ENCODE results near the gene STK31. TPM values are rescaled to one million over a fixed set of nuclear protein-coding genes. Genes with fewer than 3 reads are reported as not detected.
"Not testable (repeated sequence)": the region's sequence is repeated elsewhere in the genome, so short reads cannot be mapped to it uniquely, and the experiment has no call there.

STK31 gene
- total RNA-seq, 4 donors from 2014 or later: 0.10 TPM; not detected in 3

DNA sequence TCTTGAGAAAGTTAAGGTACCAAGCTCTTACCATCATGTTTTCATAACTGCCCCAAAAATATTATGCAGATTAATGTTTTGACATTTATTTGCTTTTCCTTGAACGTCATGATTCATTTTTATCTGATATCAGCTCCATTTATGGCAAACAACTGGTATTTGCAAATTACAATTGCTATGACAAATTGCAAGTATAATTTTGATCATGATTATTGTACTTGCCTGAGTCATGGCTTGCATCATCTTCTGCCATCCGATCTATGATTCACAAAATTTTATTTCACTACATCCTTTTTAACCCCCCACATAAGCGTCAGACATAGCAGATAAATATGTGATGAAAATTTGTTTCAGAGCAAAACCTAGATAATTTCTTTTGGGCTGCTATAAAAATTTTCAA lies 155.0 kb downstream of the STK31 start:
- DNase-seq (no peak), ATAC-seq (no peak)
- no peak overlapping the region for H3K27ac ChIP-seq
- intact Hi-C loops (cut with DNase I; ENCODE audit: low total_unique reads) (no loop called here), in situ Hi-C loops (cut with MboI; ENCODE audit: low sequenced_read_pairs in 4 of 4) (loop anchor here in 2 of 4 donors (25.0 kb wide), 1 partner anchor 797 kb away; no protein-coding TSS in a partner anchor)
- TF ChIP-seq POLR2A (IDR thresholded peaks at IDR 0.05): no peak
- TF ChIP-seq, protein P1, sequence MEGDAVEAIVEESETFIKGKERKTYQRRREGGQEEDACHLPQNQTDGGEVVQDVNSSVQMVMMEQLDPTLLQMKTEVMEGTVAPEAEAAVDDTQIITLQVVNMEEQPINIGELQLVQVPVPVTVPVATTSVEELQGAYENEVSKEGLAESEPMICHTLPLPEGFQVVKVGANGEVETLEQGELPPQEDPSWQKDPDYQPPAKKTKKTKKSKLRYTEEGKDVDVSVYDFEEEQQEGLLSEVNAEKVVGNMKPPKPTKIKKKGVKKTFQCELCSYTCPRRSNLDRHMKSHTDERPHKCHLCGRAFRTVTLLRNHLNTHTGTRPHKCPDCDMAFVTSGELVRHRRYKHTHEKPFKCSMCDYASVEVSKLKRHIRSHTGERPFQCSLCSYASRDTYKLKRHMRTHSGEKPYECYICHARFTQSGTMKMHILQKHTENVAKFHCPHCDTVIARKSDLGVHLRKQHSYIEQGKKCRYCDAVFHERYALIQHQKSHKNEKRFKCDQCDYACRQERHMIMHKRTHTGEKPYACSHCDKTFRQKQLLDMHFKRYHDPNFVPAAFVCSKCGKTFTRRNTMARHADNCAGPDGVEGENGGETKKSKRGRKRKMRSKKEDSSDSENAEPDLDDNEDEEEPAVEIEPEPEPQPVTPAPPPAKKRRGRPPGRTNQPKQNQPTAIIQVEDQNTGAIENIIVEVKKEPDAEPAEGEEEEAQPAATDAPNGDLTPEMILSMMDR (IDR thresholded peaks at IDR 0.05 in 4 of 5, conservative IDR thresholded peaks at IDR 0.05 in 1 of 5): no peak
- H3K9me3 ChIP-seq: no peaks in the 10 kb centered on the region
- H3K27me3 ChIP-seq: no peaks in the 10 kb centered on the region
- H3K4me1 ChIP-seq: no peaks in the 10 kb centered on the region
- no peaks in the 10 kb centered on the region for H3K36me3 ChIP-seq
- no peak overlapping the region for H3K4me3 ChIP-seq

DNA sequence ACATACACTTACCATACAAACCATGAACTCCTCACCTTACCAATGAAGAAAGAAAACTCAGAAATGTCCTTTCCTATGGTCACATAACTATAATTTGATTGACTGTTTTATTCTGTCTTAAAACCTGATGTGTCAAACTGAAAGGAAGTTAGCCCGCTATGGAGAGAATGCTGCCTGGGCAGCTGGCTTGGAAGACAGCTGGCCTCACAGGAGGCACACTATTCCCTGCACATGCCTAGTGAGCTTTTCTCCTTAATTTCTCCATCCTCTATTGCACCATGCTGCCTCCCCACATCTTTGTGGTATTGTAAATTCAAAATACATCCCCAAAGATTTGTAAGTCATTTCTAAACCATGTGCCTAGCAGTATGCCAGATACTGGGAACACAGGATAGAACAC lies 163.3 kb downstream of the STK31 start:
- no peak for DNase-seq
- TF ChIP-seq, protein P1 (IDR thresholded peaks at IDR 0.05 in 4 of 5, conservative IDR thresholded peaks at IDR 0.05 in 1 of 5): no peak
- TF ChIP-seq POLR2A (IDR thresholded peaks at IDR 0.05): no peak
- Histone ChIP-seq H3K27me3 (no peaks in the 10 kb centered on the region), H3K9me3 (no peaks in the 10 kb centered on the region), H3K4me1 (no peaks in the 10 kb centered on the region), H3K36me3 (no peaks in the 10 kb centered on the region), H3K27ac (no peak overlapping the region), H3K4me3 (no peak overlapping the region)
- in situ Hi-C loops (cut with MboI; ENCODE audit: low sequenced_read_pairs in 4 of 4) (loop anchor here in 2 of 4 donors (25.0 kb wide), 1 partner anchor 789 kb away; no protein-coding TSS in a partner anchor), intact Hi-C loops (cut with DNase I; ENCODE audit: low total_unique reads) (no loop called here)
- ATAC-seq: no peak

DNA sequence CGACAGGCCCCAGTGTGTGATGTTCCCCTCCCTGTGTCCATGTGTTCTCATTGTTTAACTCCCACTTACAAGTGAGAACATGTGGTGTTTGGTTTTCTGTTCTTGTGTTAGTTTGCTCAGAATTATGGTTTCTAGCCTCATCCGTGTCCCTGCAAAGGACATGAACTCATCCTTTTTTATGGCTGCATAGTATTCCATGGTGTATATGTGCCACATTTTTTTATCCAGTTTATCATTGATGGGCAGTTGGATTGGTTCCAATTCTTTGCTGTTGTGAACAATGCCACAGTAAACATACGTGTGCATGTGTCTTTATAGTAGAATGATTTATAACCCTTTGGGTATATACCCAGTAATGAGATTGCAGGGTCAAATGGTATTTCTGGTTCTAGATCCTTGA lies 166.5 kb downstream of the STK31 start:
- H3K36me3 ChIP-seq; H3K4me3 ChIP-seq; intact Hi-C loops (cut with DNase I; ENCODE audit: low total_unique reads); H3K4me1 ChIP-seq; H3K9me3 ChIP-seq; H3K27ac ChIP-seq; DNase-seq; H3K27me3 ChIP-seq; in situ Hi-C loops (cut with MboI; ENCODE audit: low sequenced_read_pairs in 4 of 4); ATAC-seq: not testable (repeated sequence)

Other genes starting within 250 kb of the STK31 start
- under 1 TPM in 1 of 4 donors, not detected in 3; 0.51 TPM for gene IGF2BP3, start 239.7 kb upstream of the STK31 start, total RNA-seq
- 1 to 10 TPM; 4.8 to 6.4 (median 5.7) TPM for gene TRA2A, start 178.2 kb upstream of the STK31 start, total RNA-seq
- 10 to 100 TPM; 12.0 to 23.1 (median 20.2) TPM for gene CCDC126, start 112.8 kb upstream of the STK31 start, total RNA-seq
- gene FAM221A, start 30.0 kb upstream of the STK31 start, total RNA-seq: 1 to 10 TPM; 2.2 to 3.8 (median 2.5) TPM

All from gastrocnemius medialis (tissue), 4 donors.